WTC11 (cell line): ENCODE data around the gene HTR6.

ENCODE experiments used
- ZNF121 ChIP-seq: sonication (generic); formaldehyde crosslinking; IDR thresholded peaks from 2 replicates; pipeline ENCODE4 v1.8.0; 2023; ENCODE audit warnings: missing genetic modification reagents
- ZNF138 ChIP-seq: sonication (generic); formaldehyde crosslinking; conservative IDR thresholded peaks from 2 replicates; pipeline ENCODE4 v1.8.1; 2022; ENCODE audit warnings: mild to moderate bottlenecking, moderate library complexity, missing genetic modification reagents
- TF ChIP-seq, protein P1 (sequence below): fragments of 200-600 bp; IDR thresholded peaks from 2 replicates; pipeline ENCODE4 v1.8.0; 2022; ENCODE audit warnings: antibody characterized with exemption

DNA sequence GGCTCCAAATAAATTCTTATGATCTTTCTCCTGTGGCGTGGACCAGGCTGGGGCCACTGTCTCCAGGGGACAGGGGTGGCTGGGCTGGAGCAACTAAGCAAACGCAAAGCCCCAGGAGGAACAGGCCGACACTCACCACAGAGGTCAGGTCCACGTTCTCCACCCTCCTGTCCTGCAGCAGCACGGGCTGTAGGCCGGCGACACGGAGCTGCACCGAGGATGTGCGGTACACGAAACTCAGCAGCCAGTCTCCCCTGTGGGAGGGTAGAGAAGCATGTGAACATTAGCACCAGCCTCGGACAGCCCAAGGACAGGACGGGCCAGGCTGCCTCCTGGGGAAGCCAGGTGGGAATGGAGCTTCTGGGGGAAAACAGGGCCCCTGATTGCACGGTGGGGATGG is 29.6 kb downstream of the HTR6 start:
- TF ChIP-seq, protein P1, sequence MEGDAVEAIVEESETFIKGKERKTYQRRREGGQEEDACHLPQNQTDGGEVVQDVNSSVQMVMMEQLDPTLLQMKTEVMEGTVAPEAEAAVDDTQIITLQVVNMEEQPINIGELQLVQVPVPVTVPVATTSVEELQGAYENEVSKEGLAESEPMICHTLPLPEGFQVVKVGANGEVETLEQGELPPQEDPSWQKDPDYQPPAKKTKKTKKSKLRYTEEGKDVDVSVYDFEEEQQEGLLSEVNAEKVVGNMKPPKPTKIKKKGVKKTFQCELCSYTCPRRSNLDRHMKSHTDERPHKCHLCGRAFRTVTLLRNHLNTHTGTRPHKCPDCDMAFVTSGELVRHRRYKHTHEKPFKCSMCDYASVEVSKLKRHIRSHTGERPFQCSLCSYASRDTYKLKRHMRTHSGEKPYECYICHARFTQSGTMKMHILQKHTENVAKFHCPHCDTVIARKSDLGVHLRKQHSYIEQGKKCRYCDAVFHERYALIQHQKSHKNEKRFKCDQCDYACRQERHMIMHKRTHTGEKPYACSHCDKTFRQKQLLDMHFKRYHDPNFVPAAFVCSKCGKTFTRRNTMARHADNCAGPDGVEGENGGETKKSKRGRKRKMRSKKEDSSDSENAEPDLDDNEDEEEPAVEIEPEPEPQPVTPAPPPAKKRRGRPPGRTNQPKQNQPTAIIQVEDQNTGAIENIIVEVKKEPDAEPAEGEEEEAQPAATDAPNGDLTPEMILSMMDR = no peak
- TF ChIP-seq ZNF121 (CRISPR knock-in tag) (no peak), ZNF138 (CRISPR knock-in tag) (no peak)
